GM23248 (cell line): ENCODE data around the gene STX8. TPM values are rescaled to one million over a fixed set of nuclear protein-coding genes. Genes with fewer than 3 reads are reported as not detected.
"Not testable (repeated sequence)": the region's sequence is repeated elsewhere in the genome, so short reads cannot be mapped to it uniquely, and the experiment has no call there.

ENCODE experiments used
- DNase-seq: peaks from one replicate; pipeline ENCODE4 v3.0.0-alpha.2; 2015
- H2AFZ ChIP-seq: fragments of 200-600 bp; sonication (generic); 2 replicates; pipeline ENCODE4 v1.6.1; 2016; ENCODE audit warnings: antibody characterized with exemption
- H3F3A ChIP-seq: fragments of 200-600 bp; sonication (generic); 2 replicates; pipeline ENCODE4 v1.6.1; 2016; ENCODE audit warnings: mild to moderate bottlenecking, antibody characterized with exemption, mixed run types; ENCODE audit not compliant: insufficient read depth
- H3K27ac ChIP-seq: fragments of 200-600 bp; sonication (generic); 2 replicates; pipeline ENCODE4 v1.5.1; 2016; ENCODE audit warnings: mild to moderate bottlenecking
- H3K27me3 ChIP-seq: fragments of 200-600 bp; sonication (generic); replicated peaks from 2 replicates; pipeline ENCODE4 v1.6.1; 2016; ENCODE audit warnings: mild to moderate bottlenecking; ENCODE audit not compliant: insufficient read depth
- H3K36me3 ChIP-seq: fragments of 200-600 bp; sonication (generic); 2 replicates; pipeline ENCODE4 v1.6.1; 2016; ENCODE audit warnings: low read depth, mild to moderate bottlenecking
- H3K4me1 ChIP-seq: fragments of 200-600 bp; sonication (generic); 2 replicates; pipeline ENCODE4 v1.6.1; 2016; ENCODE audit warnings: mild to moderate bottlenecking; ENCODE audit not compliant: insufficient read depth
- H3K4me2 ChIP-seq: fragments of 200-600 bp; sonication (generic); one replicate; pipeline ENCODE4 v1.6.1; 2016; ENCODE audit warnings: mild to moderate bottlenecking; ENCODE audit not compliant: unreplicated experiment
- H3K4me3 ChIP-seq: fragments of 200-600 bp; sonication (generic); 2 replicates; pipeline ENCODE4 v1.5.1; 2016; ENCODE audit warnings: mild to moderate bottlenecking
- H3K79me2 ChIP-seq: fragments of 200-600 bp; sonication (generic); 2 replicates; pipeline ENCODE4 v1.6.1; 2016; ENCODE audit warnings: mild to moderate bottlenecking; ENCODE audit not compliant: insufficient read depth
- H3K9ac ChIP-seq: fragments of 200-600 bp; sonication (generic); 2 replicates; pipeline ENCODE4 v1.6.1; 2016; ENCODE audit warnings: mild to moderate bottlenecking
- H3K9me2 ChIP-seq: fragments of 200-600 bp; sonication (generic); 2 replicates; pipeline ENCODE4 v1.6.1; 2016; ENCODE audit warnings: mixed run types, mild to moderate bottlenecking, moderate library complexity; ENCODE audit not compliant: insufficient read depth
- H3K9me3 ChIP-seq: fragments of 200-600 bp; sonication (generic); one replicate; pipeline ENCODE4 v1.6.1; 2017; ENCODE audit warnings: low read depth
- H4K20me1 ChIP-seq: fragments of 200-600 bp; sonication (generic); 2 replicates; pipeline ENCODE4 v1.6.0; 2016; ENCODE audit not compliant: insufficient read depth
- EZH2 ChIP-seq: fragments of 200-600 bp; sonication (generic); IDR thresholded peaks from 2 replicates; pipeline ENCODE4 v1.6.1; 2018; ENCODE audit warnings: antibody characterized with exemption, mild to moderate bottlenecking; ENCODE audit not compliant: insufficient read depth, poor library complexity, severe bottlenecking
- EZH2phosphoT487 ChIP-seq: fragments of 200-600 bp; sonication (generic); IDR thresholded peaks from 2 replicates; pipeline ENCODE4 v1.6.1; 2018; ENCODE audit warnings: antibody characterized with exemption, moderate library complexity, mild to moderate bottlenecking, low read depth; ENCODE audit not compliant: insufficient read depth
- WGBS, 2 experiments: methylation state at CpG; one replicate each; pipeline ENCODE4 v1.1.6; 2015 to 2017; ENCODE audit warnings: low lambda C conversion rate in 2 of 2, low coverage in 1 of 2; ENCODE audit errors: missing lambda C conversion rate in 2 of 2; 5-methylcytosine and 5-hydroxymethylcytosine counted together
- in situ Hi-C: fragments of 300-500 bp; cut with MboI; formaldehyde crosslinking; loops from 2 replicates; pipeline ENCODE4 v1.15.0; 2020
- polyA plus RNA-seq: library from polyadenylated mRNA; unstranded; fragments of >200 nt; fragmentation: Nextera tagmentation; extraction: Ambion mirVana; gene quantifications from 2 replicates; pipeline ENCODE4 v1.2.1, GENCODE V29; 2016
- total RNA-seq: library from RNA; depleted of rRNA; stranded (reverse); fragments of >200 nt; shearing (Covaris generic); gene quantifications from 2 replicates; pipeline ENCODE4 v1.2.3, GENCODE V29; 2014

The STX8 gene
- total and polyA plus RNA-seq, 2 experiments from 2014 or later = 40.7 to 84.3 TPM

- in situ Hi-C loops = no loop called here
- H3K36me3 ChIP-seq = peaks cover 11% of the 10 kb centered on the region; the same call in 1 of the 2 replicates
- no peak overlapping the region for H3K4me3 ChIP-seq
- no peaks in the 10 kb centered on the region for H3K9me3 ChIP-seq
- H3K9me2 ChIP-seq = no peaks in the 10 kb centered on the region
- WGBS, 2 experiments = 86 to 87% methylated on average over 9 to 10 of the region's 10 CpGs
- DNase-seq = no peak
- no peaks in the 10 kb centered on the region; the same call in 1 of the 2 replicates for H3F3A ChIP-seq
- H3K4me2 ChIP-seq = no peak overlapping the region
- H3K79me2 ChIP-seq = peaks cover 27% of the 10 kb centered on the region
- H4K20me1 ChIP-seq = no peaks in the 10 kb centered on the region
- H3K27ac ChIP-seq = no peak overlapping the region
- TF ChIP-seq EZH2phosphoT487 (no peak), EZH2 (no peak)
- H3K27me3 ChIP-seq = no peaks in the 10 kb centered on the region
- no peaks in the 10 kb centered on the region; the same call in 1 of the 2 replicates for H3K4me1 ChIP-seq
- H3K9ac ChIP-seq = no peak overlapping the region
- no peak overlapping the region for H2AFZ ChIP-seq
Observed at GRCh38 chr17:9571201-9571600, 4.4 kb downstream of the STX8 start.

GRCh38 chr17:9568957-9569588 is 6.5 kb downstream of the STX8 start:
- H3F3A ChIP-seq = 0 out of 2 replicates have a peak, but pooled peaks cover 5% of the 10 kb centered on the region
- WGBS, 2 experiments = 89 to 92% methylated on average over 11 of the region's 11 CpGs
- no peak for TF ChIP-seq EZH2phosphoT487
- TF ChIP-seq EZH2 = no peak
- H2AFZ ChIP-seq = no peak overlapping the region
- H3K4me3 ChIP-seq = no peak overlapping the region
- DNase-seq = no peak
- peaks cover 20% of the 10 kb centered on the region for H3K79me2 ChIP-seq
- in situ Hi-C loops = no loop called here
- no peaks in the 10 kb centered on the region for H3K4me1 ChIP-seq
- H3K27ac ChIP-seq = no peak overlapping the region
- peaks cover 11% of the 10 kb centered on the region; the same call in 1 of the 2 replicates for H3K36me3 ChIP-seq
- H4K20me1 ChIP-seq = no peaks in the 10 kb centered on the region
- H3K9me2 ChIP-seq = no peaks in the 10 kb centered on the region
- no peak overlapping the region for H3K4me2 ChIP-seq
- H3K9me3 ChIP-seq = no peaks in the 10 kb centered on the region
- H3K27me3 ChIP-seq = no peaks in the 10 kb centered on the region
- H3K9ac ChIP-seq = no peak overlapping the region

GRCh38 chr17:9568004-9568403 is 7.6 kb downstream of the STX8 start:
- H3K9me3 ChIP-seq = no peaks in the 10 kb centered on the region
- H3K9me2 ChIP-seq = no peaks in the 10 kb centered on the region

GRCh38 chr17:9566739-9567138 is 8.9 kb downstream of the STX8 start:
- H3K27me3 ChIP-seq, H4K20me1 ChIP-seq, H3F3A ChIP-seq, H3K4me1 ChIP-seq, H2AFZ ChIP-seq, H3K9me3 ChIP-seq, H3K27ac ChIP-seq, in situ Hi-C loops, H3K4me2 ChIP-seq, H3K9ac ChIP-seq, H3K9me2 ChIP-seq, DNase-seq, H3K4me3 ChIP-seq: not testable (repeated sequence)
- 97 to 100% methylated on average over 5 of the region's 5 CpGs for WGBS, 2 experiments
- peaks cover 21% of the 10 kb centered on the region for H3K79me2 ChIP-seq
- peaks cover 11% of the 10 kb centered on the region; the same call in 1 of the 2 replicates for H3K36me3 ChIP-seq

More at GRCh38 chr17:9568004-9568403, 7.6 kb downstream of the STX8 start:
- Histone ChIP-seq H3K9ac (no peak overlapping the region), H3K27ac (no peak overlapping the region), H3K36me3 (peaks cover 11% of the 10 kb centered on the region; the same call in 1 of the 2 replicates), H3F3A (0 out of 2 replicates have a peak, but pooled peaks cover 8% of the 10 kb centered on the region), H3K4me2 (no peak overlapping the region), H2AFZ (no peak overlapping the region), H3K4me3 (no peak overlapping the region), H3K4me1 (no peaks in the 10 kb centered on the region), H3K27me3 (no peaks in the 10 kb centered on the region), H3K79me2 (peaks cover 18% of the 10 kb centered on the region), H4K20me1 (no peaks in the 10 kb centered on the region)
- DNase-seq = no peak
- TF ChIP-seq EZH2 (no peak), EZH2phosphoT487 (no peak)
- in situ Hi-C loops = no loop called here
